ACHN (cell line): Measurements from ENCODE around the gene SLFN5.
"Not testable (repeated sequence)": the region's sequence is repeated elsewhere in the genome, so short reads cannot be mapped to it uniquely, and the experiment has no call there.

ENCODE experiments used
- DNase-seq: peaks from one replicate; pipeline ENCODE4 v3.0.0-alpha.2; 2015
- in situ Hi-C: cut with HindIII; loops from 2 replicates; pipeline ENCODE4 v1.10.0; 2017; ENCODE audit warnings: low sequenced_read_pairs, low pct_ligation_motif_present, low pct_unique_long_range_greater_than_20kb

The SLFN5 gene

DNA sequence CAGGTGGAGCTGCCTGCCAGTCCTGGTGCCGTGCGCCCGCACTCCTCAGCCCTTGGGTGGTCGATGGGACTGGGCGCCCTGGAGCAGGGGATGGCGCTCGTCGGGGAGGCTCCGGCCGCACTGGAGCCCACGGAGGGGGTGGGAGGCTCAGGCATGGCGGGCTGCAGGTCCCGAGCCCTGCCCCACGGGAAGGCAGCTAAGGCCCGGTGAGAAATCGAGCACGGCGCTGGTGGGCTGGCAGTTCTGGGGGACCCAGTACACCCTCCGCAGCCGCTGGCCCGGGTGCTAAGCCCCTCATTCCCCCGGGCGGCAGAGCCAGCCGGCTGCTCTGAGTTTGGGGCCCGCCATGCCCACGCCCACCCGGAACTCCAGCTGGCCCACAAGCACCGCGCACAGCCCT is 36.0 kb downstream of the SLFN5 start:
- in situ Hi-C loops, DNase-seq: not testable (repeated sequence)

DNA sequence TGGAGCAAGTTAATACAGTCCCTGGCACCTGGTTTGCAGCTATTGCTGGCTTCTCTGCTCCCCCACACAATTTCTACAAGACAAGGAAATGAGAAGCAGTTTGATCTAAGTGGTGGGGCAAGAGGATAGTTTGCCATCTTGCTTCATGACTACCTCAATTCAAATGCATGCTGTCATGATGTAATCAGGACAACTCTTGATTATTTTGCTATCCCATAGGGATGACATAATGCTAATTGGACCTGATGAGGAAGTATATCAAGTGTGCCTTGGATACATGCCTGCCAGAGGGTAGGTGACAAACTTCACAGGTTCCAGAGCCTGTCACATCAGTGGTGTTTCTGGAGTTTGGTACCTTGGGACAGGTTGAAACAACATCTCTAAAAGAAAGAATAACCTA is 40.9 kb downstream of the SLFN5 start:
- in situ Hi-C loops, result no loop called here

DNA sequence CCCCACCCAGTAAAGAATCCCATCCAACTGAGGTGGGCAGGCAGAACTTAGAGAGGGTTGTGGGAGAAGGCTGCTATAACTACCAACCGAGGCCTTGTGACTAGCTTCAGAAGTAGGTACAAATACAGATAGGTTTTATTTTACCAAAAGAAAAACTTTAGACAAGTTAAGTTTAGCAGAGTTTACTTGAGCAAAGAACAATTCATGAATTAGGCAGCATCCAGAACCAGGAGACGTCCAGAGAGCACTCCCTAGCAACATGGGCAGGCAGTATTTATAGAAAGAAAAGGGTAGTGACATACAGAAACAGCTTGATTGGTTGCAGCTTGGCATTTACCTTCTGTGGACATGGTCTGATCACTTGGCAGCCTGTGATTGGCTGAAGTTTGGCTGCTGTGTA is 42.1 kb downstream of the SLFN5 start:
- in situ Hi-C loops, result no loop called here

More for the DNA sequence above, 40.9 kb downstream of the SLFN5 start:
- DNase-seq, result no peak

DNA sequence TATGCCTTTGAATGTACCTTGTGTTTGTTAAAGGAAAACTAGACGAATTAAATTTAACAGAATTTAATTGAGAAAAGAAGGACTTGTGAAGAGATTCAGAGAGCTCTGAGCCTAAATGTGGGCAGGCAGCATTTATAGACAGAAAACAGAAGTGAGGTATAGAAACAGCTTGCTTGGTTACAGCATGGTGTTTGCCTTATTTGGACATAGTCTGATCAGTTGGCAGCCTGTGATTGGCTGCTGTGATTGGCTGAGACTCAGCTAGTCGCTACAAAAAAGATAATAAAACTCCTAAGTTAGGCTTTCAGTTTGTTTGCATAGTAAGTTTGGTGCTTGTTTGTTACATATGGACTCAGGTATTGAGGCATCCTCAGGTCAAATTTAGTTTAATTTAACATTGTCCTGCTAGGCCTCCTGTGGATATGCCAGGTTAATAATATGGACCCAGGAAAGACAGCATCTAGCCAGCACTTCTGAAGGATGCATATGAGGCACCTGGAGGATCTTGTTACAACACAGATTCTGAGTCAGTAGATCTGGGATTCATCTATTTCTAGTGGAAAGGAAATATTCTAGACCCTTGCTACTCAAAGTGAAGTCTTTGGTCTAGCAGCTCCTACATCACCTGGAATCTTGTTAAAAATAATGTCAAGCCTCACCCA is 43.4 kb downstream of the SLFN5 start:
- in situ Hi-C loops, result no loop called here

More for the DNA sequence above, 42.1 kb downstream of the SLFN5 start:
- DNase-seq, result no peak

DNA sequence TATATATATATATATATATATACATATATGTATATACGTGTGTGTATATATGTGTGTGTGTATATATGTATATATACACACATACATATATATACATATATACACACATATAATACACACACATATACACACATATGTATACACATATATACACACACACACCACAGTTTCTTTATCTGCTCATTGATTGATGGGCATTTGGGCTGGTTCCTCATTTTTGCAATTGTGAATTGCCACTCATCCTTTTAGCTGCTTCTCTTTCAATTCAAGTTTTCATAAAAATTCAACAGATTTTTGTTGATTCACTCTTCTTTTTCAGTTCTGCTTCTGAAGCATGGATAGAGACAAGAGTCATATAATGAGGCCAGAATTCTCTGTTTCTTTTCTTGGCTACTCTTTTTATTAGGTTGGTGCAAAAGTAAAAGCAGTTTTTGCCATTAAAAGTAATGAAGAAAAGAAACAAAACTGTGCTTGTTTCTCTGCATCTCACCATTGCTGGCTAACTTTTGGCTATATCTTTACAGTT is 44.5 kb downstream of the SLFN5 start:
- no peak for DNase-seq
- in situ Hi-C loops, result no loop called here

More for the DNA sequence above, 43.4 kb downstream of the SLFN5 start:
- no peak for DNase-seq

DNA sequence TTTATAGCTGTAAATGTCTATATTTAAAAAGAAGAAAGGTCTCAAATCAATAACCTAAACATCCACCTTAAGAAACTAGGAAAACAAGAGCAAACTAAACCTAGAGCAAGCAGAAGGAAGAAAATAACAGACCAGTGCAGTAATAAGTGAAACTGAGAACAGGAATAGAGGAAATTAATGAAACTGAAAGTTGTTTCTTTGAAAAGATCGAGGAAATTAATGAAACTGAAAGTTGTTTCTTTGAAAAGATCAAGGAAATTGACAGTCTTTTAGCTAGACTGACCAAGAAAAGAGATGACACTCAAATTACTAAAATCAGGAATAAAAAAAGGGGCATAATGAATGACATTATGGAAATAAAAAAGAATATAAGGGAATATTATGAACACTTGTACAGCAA is 46.4 kb downstream of the SLFN5 start:
- no peak for DNase-seq
- in situ Hi-C loops, result no loop called here

DNA sequence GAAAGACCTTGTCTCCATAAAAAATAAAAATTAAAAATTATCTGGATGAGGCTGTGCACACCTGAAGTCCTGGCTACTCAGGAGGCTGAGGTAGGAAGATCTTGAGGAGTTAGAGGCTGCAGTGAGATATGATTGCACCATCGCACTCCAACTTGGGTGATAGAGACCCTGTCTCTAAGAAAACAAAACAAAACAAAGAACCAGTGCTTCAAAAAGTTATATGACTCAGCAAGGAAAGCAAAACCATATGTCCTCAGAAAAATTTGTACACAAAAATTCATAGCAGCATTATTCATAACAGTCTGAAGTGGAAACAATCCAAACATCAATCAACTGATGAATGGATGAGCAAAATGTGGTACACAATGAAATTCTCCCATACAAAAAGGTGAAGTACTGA is 48.9 kb downstream of the SLFN5 start:
- no peak for DNase-seq
- in situ Hi-C loops, result no loop called here

DNA sequence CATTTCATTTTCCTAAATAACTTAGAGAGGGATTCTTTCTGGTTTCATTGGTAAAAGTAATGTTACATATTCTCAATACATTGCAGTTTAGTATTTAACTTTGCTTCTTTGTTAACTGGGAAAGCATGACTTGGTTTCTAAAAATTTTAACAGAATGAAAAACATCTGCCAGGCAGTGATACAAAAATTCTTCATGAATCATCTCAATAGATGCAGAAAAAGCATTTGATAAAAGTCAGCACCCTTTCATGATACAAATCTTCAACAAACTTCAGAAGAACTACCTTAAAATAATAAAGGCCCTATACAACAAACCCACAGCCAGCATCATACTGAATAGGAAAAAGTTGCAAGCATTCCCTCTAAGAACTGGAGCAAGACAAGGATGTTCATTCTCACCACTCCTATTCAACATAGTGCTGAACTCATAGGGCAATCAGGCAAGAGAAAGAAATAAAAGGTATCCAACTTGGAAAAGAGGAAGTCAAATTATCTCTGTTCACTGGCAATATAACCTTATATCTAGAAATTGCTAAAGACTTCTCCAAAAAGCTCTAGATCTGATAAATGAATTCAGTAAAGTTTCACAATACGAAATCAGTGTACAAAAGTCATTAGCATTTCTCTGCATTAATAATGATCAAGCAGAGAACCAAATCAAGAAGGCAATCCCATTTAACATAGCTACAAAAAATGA is 50.4 kb downstream of the SLFN5 start:
- in situ Hi-C loops, result no loop called here
- no peak for DNase-seq

DNA sequence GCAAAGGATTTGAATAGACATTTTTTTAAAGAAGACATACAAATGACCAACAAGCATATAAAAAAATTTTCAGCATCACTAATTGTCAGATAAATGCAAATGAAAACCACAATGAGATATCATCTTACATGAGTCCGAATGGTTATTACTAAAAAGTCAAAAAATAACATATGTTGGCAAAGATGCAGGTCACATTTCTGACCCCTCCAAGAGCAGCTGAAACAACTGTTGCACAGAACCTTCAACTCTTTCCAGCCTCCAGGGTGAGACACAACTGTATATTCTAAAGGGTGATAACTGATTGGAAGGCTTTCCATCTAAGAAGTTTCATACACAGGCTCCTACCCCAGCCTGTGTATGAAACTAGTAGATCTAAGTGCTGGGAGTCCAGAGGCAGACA is 51.9 kb downstream of the SLFN5 start:
- DNase-seq, result no peak
- in situ Hi-C loops, result no loop called here

DNA sequence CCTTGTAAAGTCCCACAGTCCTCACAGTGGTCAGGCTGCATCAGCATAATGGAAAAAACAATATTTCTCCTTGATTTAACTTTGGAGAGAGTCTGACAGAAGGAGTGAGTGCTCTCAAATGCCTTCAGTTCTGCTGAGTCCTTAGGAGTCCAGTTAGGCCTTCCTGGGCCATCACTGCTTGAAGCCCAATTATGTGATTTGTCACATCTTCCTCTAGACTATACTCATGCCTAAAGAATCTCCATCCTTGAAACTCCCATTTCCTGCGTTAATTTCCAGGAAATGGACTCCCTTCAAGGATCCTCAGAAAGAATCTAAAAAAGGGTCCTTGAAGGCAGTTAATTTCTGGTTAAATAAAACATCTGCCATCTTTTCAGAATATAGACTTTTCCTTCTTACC is 52.8 kb downstream of the SLFN5 start:
- in situ Hi-C loops, result no loop called here
- no peak for DNase-seq

DNA sequence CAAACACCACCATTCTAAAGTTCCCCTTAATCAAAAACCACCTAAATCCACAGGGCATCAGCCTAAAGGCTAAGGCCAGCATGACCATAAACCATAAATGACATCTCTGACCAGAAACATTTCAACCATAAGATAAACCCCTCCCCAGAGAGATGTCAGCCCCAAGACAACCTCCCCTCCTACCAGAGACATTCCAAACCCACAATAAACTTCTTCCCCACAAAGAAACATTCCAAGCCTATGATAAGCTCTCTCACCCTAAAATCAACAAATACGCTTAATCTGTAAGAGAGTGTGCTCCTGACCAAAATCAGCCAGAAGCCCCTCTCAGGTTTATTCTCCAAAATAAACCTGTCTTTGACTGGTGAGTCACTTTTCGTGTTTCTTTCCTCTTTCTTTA is 54.8 kb downstream of the SLFN5 start:
- in situ Hi-C loops, result no loop called here
- DNase-seq, result no peak

DNA sequence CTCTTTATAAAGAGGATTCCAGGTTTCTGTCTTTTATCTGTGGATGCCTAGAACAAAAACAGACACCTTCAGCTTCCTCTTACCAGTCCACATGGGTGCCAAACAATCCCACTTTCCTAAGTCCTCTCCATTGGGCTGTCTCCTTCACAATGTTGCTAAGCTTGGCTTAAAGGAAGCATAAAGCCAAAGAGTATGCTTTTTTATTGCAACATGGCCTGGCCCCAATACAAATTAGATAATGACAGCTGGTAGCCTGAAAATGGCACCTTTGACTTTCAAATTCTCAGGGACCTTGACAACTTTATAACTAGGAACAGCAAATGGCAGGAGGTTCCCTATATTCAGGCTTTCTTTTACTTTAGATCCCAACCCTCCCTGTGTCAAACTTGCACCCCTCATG is 55.8 kb downstream of the SLFN5 start:
- in situ Hi-C loops, result no loop called here
- no peak for DNase-seq

DNA sequence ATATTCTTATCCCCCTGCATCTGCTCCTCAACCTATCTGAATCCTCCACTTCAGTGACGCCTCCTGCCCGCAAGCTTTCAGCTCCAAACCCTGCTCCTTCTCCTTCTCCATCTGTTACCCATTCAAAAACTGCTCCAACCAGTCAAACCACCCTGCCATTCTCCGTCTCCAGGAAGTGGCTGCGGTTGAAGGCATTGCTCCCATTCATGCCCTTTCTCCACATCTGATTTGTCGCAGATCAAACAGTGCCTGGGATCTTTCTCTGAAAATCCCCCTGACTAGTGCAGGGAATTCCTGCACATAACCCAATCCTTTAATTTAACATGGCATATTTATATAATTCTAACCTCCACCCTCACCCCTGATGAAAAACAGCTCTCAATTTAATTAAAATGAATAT is 56.3 kb downstream of the SLFN5 start:
- DNase-seq, result no peak
- in situ Hi-C loops, result no loop called here

DNA sequence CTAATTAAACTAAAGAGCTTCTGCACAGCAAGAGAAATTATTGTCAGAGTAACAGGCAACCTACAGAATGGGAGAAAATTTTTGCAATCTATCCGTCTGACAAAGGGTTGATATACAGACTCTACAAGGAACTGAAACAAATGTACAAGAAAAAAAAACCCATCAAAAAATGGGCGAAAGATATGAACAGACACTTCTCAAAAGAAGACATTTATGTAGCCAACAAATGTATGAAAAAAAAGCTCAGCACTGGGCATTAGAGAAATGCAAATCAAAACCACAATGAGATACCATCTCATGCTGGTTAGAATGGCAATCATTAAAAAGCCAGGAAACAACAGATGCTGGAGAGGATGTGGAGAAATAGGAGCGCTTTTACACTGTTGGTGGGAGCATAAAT is 66.5 kb downstream of the SLFN5 start:
- in situ Hi-C loops, DNase-seq: not testable (repeated sequence)

DNA sequence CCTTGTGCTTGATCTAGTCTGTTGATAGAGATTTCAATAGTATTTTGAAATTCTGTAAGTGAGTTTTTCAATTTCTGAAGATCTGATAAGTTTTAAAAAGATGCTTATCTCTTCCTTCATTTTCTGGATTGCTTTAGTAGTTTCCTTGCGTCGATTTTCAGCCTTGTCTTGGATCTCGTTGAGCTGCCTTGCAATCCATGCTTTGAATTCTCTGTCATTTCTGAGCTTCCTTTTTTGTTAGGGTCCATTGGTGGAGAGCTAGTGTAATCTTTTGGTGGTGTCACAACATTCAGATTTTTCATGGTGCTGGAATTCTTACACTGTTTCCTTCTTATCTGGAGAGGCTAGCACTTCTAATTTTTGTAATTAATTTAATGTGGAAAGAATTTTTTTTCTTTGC is 69.5 kb downstream of the SLFN5 start:
- DNase-seq, result no peak
- in situ Hi-C loops, result no loop called here

DNA sequence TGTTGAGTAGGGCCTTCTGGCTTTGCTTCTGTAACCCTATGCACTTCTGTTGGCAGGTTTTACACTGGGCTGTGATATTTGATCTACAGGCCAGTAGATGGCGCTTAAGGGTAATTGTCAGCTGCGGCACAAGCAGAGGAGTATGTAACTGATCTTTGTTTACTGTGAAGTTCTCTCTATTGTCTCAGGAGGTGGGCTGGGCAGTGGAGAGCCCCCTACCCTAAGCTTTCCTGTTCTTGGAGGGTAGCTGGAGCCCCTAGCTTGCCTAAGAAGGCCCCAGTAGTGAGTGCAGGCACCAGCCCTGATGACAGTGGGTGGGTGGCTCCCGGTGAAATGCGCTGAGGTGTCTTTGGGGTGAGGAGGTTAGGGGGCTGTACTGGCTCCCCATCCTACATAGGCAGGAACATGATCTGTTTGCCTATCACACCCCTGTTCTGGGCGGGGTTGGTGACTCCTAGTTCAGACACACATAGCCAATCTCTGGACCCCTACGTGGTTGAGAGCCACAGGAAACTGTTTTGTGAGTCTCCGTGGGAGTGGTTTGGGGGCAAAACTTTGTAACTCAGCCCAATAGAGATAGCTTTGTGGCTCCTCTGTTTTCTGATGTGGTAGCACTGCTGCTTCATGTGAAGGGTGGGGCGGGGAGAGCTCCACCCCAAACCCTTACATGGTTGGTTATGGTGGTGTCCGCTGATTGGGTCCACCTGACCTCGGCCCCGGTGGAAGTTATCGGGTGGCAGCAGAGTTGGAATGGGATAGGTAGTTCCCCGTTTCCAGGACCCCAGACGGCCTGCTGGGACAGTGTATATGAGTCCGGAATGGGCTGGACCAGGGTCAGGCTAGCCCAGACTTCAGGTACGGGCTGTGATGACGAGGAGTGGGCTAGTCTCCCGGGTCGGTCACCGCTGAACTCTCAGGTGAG is 70.2 kb downstream of the SLFN5 start:
- in situ Hi-C loops, result no loop called here
- DNase-seq, result peak; percentile 60

DNA sequence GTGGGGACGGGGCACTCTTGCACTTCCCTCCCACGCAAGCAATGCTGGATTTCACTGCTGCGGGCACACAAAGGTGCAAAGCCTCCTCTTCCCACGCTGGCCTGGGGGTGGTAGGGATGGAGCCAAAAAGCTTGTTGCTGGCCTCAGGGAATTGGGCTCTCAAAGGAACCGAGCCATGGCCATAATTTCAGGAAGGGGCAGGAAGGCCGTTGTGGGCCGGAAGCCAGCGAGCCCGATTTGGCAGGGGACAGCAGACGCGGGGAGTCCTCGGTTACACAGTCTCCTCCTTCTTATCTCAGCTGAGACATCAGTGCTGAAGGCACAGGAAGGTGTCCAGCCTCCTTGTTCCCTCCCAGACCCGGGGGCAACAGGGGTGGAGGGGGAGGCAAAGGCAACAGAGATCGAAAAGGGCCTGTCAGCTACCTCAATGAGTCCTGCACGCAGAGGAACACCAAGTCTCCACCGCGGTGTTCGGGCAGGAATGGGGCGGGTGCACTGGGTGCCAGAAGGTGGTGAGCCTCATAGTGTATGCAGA is 71.1 kb downstream of the SLFN5 start:
- DNase-seq, result no peak
- in situ Hi-C loops, result no loop called here

DNA sequence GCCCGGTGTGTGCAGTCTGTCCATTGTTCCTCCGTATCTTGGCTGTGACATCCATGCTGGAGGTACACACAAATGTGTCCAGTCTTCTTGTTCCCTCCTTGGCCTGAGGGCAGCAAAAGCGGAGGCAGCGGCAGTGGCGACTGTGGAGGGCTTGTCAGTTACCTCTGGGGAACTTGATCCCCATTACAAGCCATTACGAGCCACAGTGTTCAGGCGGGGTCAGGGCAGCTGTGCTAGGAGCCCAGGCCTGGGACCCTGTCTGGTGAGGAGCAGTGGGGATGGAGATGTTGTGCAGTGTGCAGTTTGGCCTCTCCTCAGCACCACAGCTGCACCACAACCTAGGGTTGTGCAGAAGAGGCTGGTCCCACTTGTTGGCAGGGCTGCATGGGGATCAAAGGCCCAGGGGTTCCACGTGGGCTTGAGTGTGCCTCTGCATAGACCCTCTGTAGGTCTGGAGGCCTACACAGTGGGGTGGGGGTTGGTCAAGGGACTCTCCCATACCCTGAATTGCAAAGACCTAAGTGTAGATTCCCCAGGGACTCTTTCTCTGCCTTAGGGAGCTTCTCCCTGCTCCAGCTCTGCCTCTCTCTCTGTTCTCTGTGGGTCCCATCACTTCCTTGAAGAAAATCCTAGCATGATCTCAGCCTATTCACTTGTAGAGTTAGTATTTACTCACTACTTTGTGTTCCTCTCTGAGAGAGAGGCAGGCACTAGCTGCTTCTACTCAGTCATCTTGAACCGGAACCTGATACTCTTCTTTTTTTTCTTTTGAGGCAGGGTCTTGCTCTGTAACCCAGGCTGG is 71.7 kb downstream of the SLFN5 start:
- no peak for DNase-seq
- in situ Hi-C loops, result no loop called here
